Stimulated activated CD4-positive, alpha-beta T cell treated with anti-CD3 and anti-CD28 coated beads, Interleukin-12 subunit alpha, Interleukin-12 subunit beta, amount 100 ng/mL, for 48 hours (primary cell): Measurements from ENCODE around the gene CEP104.

Source experiments
- DNase-seq, 3 donors: peaks; one replicate each; pipeline ENCODE4 v3.0.0-alpha.2; 2020; ENCODE audit warnings: low read depth in 2 of 3, low spot score in 1 of 3

CEP104 gene

DNA sequence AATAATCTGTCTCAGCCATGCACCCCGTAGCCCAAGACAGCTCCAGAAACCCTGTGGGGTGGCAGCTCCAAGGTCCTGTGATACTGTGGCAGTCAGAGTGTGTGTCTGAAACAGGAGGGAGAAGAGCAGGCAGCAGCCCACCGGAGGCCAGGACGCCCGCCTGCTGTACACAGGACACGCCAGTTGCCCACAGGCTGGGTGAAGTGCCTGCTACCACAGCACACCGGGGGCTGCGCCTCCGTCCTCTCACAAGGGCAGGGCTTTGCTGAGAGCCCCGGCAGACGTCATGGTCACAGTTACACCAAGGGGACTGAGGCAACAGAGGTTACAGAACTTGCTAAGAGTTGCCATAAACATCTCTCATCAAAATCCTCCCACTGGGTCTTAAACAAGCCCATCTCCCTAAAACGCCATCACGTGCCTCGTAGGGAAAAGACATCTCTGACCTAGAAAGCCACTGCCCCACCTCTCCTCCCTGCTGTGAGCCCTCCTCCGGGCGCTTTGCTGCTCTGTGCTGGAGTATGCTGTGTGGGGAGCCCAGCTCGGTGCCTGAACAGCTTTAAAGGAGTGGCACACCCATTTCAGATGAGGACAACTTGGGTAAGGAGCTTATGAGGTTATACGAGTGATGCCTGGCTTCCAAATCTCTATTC is 37.7 kb upstream of the CEP104 start:
- DNase-seq, result no peak

DNA sequence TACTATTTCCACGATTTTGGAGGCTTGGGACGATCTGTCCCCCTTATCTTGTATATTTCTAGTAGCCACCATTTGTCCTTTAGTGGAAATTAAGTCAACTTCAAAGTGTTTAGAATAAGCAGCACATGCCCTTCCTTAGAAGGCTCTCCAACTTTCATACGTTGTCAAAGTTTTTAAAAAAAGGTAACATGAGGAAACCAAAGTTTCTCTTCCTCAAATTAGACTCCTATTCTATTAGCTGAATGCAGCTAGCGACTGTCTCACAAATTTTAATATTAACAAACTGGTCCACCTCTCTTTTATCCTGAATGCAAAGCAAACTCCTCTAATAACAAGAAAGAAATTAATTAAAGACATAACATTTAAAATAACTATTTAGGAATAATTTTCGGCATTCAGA is 36.2 kb upstream of the CEP104 start:
- no peak for DNase-seq

DNA sequence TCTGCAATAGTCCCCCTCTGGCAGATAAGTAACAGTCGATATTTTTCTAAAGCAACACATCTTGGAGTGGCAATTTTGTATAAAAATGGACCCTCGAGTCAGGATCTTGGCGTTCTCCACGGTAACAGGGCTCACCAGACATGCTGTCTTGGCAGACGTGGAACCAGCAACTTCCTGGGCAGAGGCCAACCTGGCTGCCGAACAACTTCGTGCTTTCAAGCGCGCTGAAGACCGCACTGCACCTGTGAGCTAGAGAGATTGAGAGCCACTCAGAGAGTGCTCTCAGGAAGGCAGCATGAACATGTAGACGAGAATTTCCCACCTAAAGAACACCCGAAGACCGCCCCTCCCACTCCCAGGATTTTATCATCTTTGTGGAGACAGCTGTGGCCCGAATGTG is 35.7 kb upstream of the CEP104 start:
- DNase-seq, result no peak

DNA sequence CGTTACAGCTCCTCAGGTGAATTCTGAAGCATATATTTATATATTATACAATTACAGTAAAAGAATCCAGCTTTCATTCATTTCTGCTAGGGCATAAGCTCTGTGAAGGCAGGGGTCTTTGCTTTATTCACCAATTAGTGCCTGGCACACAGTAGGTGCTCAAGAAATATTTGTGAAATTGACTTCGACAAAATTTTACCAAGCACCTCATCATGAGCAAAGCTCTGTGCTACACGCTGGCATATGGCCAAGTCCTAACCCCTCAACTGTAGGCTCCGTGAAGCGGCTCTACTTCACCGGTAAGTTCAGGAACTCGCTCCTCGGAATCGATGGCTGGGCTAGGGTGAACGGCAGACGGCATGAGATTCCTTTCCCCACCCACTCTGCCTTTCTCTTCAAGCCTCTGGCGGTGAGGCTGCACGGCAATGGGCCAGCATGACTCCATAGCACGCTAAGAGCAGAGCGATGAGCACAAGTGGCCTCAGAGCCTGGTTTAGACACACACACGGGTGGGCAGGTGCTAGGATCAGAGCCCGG is 34.4 kb upstream of the CEP104 start:
- DNase-seq, result no peak

DNA sequence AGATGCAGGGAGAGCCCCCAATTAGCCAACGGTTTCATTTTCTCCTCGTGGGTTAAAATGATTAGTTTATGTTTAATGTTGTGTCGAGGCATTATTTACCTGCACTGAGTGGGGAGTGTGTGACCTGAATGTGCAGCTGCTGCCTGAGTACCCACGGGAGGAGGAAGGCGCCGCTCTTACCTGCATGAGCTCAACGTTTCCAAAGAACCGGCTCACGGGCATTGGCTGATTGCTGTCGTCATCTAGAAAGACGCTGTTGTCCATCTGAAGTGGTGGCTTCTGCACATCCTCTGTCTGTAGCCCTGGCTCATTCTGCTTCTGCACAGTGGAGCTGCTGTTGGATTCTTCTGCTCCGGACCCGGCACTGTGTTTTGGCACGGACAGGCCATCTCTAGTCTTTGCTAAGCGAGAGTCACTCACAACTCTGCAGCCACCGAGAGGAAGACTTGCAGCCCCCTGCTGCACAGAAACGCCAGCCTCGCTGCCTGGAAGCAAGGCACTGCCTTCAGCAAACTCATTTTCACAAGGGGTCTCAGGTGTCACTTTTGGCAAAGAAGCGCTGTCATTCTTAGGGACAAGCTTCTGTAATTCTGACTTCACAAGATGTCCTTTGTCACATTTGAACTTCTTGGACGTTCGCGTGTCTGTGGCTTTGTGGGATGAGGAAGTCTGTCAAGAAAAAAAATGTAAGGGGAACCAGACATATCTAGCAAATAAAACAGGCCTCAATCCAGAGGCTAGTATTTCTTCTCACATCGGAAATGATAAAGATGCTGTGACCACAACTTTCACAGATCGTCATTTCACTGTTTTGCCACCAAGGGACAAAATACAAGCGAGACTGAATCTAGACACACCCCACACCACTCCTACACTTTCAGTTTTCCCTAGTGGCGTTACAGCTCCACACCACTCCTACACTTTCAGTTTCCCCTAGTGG is 33.6 kb upstream of the CEP104 start:
- no peak for DNase-seq

DNA sequence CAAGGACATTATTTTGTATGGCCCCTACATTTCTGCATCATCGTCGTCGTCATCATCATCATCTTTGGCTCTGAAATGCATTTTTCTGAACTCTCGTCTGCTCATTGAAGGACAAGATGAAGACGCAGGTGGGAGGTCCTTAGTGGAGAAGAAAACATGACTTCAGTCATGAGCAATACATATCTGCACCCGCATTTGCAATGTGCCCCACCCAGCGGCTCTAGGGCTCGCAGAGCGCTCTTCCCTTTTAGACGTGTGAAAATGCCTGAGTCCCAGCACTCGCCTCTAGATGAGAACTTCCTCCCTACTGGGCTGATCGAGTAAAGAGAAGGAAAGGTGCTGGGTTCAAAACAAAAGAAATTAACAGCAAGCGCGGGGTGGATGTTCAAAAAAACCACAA is 32.9 kb upstream of the CEP104 start:
- no peak for DNase-seq

DNA sequence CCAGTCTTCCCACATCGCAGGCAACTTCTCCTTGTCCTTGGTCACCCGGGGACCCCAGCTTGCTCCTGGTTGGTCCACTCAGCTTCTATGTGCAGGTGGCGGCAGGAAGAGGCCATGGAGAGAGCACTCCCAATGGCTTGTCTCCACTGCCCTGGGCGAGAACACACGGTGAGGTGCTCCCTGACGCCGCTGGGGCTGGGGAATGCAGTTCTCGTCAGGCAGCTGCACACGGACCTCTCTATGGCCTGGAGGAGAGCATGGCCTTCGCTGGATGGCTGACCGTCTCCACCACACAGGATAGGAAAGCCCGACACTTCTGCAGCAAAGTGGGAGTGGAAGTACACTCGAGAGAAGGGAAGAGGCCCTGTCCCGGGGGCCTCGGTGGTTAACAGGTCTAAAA is 31.3 kb upstream of the CEP104 start:
- DNase-seq, result no peak

DNA sequence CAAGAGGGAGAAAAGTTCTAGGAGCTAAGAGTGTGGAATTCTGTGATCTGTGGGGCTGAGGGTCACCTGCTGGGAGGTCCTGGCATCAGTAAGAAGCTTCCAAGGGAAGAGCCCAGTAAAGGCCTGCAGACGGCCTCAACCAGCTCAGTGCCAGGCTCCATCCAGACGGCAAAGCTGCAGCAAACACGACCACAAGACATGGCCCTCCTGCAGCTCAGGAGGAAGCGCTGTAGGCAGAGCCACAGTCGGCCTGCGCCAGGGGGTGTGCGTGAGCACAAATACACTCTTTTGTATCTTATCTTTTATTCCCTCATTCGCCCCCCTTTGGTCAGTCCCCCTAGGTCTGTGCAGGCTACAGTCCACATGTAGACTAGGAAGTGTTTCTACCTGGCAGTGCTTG is 29.7 kb upstream of the CEP104 start:
- no peak for DNase-seq

DNA sequence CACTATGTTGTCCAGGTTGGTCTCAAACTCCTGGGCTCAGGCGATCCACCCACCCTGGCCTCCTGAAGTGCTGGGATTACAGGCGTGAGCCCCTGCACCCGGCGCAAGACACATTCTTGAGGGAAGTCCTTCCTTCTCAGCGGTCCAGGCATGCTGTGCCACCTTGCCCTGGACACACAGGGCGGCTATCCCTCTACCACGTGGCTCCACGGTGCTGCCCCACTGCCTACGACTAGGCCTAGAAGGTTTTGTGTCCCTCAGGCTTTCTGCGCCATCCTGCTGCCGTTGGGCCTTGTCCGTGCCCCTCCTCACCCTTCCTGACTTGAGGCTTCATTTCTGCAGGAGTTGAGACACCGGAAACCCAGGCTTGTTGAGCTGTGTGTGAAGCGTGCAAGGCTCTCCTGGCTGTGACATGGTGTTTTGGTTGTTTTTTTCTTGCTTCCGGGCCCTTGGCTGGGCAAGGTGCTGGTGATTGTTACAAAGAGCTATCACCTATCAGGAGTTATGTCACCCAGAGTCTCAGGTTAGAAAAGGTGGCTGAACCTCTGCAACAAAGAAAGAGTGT is 29.2 kb upstream of the CEP104 start:
- DNase-seq, result no peak

DNA sequence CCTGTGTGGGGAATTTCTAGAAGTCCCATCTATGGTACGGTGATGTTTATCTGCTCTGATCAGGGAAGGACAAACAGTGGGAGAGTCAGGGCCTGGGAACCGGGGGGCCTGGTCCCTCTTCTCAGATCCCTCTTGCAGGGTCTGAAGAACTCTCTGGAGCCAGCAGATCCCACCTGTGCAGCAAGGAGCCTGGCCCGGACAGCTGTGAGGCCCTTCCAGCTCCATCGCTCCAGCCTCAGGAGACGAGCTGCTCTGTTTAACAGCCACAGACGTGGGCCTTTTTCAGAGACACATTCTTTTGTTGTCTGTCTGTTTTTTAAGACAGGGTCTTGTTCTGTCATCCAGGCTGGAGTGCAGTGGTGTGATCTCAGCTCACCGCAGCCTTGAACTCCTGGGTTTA is 28.6 kb upstream of the CEP104 start:
- DNase-seq, result no peak

DNA sequence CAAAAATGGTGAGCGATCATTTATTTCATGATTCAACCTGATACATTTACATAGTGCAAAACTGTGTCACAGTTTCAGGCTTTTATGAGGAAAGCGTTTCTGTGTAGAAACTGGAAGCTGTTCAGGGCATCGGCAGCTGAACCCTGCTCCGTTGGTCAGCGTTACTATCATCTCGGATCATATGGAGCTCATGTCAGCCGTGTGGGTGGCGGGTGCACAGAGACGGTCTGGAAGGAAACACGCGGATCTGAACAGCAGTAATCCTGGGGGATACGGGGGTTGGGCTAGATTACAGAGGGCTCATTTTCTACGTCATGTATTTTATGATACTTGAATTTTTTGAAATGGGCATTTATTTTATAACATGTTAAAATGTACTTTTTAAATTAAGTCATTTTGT is 28.0 kb upstream of the CEP104 start:
- no peak for DNase-seq

DNA sequence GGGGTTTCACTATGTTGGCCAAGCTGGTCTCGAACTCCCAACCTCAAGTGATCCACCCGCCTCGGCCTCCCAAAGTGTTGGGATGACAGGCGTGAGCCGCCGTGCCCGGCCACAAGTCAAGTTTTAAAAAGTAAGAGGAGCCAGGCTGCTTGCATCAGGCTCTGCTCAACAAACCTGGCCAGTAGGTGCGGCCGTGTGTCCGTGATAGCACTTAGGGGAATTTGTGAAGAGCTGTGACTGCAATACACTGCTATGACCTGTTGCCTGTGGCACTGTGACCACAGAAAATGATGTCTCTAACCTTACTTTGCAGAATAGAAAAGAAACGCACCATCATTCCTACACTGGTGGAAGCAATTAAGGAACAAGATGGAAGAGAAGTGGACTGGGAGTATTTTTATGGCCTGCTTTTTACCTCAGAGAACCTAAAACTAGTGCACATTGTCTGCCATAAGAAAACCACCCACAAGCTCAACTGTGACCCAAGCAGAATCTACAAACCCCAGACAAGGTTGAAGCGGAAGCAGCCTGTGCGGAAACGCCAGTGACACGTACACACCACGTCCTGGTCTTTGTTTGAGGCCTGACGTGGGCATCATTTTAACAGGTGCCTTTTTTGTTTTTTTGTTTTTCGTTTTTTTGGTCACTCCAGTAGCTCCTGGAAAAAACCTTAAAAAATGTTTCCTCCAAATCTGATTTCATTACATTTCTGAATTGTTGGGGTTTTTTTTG is 26.3 kb upstream of the CEP104 start:
- no peak for DNase-seq

DNA sequence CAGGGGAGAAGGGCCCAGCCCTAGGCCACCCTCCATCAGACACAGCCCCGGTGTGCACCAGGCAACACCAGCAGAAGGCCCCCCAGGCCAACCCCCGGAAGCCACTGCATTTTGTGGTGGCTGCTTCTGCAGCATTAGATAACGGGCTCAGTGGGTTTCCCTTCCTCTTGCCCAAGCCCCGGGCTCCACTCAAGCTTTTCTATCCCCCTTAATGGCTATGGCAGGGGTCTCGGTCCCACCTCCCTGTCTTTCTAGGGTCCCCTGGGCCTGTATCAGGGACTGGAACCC is 24.1 kb upstream of the CEP104 start:
- DNase-seq, result no peak

DNA sequence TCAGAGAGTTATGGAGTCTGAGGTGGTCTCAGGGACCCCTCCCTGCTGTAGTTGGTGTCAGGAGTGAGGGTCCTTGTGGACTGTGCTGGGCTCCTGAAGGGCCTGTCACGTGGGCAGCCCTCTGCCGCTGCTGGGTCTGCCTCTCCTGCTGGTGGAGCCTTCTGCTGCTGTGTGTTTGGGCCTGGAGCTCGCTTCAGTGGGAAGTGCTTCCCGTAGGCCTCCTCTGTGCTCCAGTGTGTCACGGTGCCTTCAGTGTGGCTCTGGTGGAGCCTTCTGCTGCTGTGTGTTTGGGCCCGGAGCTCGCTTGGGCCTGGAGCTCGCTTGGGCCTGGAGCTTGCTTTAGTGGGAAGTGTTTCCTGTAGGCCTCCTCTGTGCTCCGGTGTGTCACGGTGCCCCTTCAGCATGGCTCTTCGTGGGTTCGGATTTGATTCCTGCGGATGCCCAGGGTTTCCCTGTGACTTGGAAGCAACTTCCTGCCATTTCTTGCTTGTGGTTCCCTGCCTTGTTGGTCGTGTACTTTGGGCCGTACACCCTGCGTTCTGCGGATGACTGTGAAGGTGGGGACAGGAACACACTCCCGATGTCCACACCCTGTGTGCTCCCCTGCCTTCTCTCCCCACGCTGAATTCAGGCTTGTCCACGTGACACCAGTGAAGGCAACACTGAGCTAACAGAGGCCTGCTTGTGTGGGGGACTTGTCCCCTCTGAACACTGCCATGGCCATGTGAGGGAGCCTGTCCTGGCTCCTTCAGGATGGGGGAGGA is 23.6 kb upstream of the CEP104 start:
- no peak for DNase-seq

DNA sequence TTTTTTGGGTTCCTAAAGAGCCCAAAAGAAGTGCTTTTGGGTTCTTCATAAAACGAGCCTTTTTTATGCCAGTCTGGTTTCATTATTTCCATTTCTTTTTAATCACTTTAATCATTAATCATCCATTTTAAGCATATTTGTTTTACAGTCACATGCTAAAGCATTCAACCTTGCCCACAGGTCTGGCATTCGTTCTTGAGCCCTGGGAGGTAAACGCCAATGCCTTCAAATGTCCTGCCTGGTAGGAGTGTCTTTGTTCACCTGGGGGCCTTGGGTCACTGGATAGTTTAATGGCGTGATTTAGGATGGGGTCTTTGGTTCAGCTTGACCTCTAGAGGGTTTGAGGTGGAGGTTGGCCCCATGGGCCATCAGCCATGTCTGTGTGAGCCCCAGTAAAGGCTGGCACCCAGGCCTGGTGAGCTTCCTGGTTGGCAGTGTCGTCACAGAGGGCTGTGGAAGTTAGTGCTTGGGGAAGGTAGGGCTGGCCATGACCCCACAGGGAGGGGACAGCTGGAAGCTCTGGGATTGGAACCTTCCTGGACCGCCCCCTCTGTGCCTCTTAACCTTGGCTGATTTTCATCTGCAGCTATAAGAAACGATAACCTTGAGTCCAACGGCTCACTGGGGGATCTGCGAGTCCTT is 22.9 kb upstream of the CEP104 start:
- no peak for DNase-seq

DNA sequence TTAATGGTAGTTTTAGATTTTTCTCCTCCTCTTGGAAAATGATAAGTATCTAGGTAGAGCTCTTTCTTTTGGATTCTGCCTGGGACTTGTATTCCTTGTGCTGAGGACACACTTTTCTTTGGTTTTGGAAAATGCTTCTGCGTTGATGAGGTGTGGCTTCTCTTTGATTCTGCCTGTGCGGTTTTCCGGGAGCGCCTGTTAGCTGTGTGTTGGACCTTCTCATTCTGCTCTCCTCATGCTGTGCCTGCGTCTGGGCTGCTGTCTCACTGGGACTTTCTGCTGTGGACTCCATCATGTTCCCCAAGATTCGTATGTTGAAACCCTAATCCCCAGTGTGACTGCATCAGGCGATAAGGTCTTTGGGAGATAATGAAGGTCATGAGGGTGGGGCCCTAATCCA is 22.1 kb upstream of the CEP104 start:
- DNase-seq, result no peak

DNA sequence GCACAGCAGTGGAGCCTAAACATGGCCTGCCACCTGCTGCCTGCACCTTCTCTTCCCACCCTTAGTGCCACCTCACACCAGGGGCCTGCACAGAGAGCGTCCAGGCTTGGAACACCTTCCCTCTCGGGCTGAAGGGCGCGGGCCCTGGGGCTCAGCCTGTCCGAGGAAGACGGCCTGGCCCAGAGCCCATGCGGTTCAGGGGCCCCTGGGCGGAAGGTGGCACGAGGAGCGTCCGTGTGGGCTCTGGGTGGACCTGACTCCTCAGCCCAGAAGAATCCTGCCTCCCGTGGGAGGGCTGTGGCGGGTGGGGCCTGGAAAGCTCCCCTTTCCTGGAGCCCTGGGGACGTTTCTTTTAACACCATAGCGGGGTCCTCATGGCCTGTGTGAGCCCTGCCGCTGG is 19.7 kb upstream of the CEP104 start:
- DNase-seq, result no peak

DNA sequence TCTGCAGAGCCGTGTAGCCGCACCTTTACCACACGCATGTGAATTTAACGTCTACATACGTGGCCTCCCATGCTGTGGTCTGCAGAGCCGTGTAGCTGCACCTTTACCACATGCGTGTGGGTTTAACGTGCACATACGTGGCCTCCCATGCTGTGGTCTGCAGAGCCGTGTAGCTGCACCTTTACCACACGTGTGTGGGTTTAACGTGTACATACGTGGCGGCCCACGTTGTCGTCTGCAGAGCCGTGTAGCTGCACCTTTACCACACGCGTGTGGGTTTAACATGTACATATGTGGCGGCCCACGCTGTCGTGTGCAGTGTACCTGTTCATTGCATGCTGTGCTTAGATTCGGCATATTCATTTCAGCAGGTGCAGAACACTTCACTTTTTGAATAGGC is 17.7 kb upstream of the CEP104 start:
- DNase-seq, result no peak

DNA sequence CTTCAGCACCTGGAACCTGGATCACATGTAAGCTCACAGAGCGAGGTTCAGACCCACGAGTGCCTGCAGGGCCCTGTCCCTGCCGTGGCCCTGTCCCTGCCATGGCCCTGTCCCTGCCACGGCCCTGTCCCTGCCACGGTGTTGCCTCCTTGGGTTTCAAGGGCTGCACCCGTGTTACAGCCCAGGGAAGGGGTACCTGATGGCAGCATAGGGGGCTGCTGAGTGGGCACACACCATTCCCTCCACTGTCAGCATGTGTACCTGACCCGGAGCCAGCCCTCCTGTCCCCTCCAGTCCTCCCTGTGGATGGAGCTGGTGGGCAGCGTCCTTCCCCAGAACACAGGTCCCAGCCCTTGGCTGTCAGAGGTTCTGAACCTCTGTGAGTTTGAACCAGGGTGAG is 15.5 kb upstream of the CEP104 start:
- no peak for DNase-seq

DNA sequence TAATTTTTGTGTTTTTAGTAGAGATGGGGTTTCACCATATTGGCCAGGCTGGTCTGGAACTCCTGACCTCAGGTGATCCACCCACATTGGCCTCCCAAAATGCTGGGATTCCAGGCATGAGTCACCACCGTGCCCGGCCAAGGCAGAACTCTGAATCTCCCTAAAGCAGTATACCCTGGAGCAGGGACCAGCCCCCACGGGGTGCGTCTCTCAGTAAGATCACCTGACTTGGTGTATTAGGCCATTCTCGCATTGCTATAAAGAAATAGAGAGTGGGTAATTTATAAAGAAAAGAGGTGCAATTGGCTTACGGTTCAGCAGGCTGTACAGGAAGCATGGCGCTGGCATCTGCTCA is 14.4 kb upstream of the CEP104 start:
- DNase-seq, result no peak
